Measurements from ENCODE around the gene FCHO2. TPM values are rescaled to one million over a fixed set of nuclear protein-coding genes. Genes with fewer than 3 reads are reported as not detected.
A peak's percentile ranks its signal among the peaks of the same experiment; 100 is the strongest.

The FCHO2 gene
- total RNA-seq, 1 experiment from 2014 or later = 20.6 TPM

- Mint-ChIP-seq H3K27me3 (ENCODE audit: insufficient read depth, unreplicated experiment) (peaks cover under 1% of the 10 kb centered on the region), H3K4me3 (ENCODE audit: unreplicated experiment) (no peak overlapping the region), H3K27ac (ENCODE audit: unreplicated experiment) (no peak overlapping the region), H3K9me3 (ENCODE audit: unreplicated experiment) (no peaks in the 10 kb centered on the region), H3K36me3 (ENCODE audit: insufficient read depth, unreplicated experiment) (no peaks in the 10 kb centered on the region), H3K4me1 (ENCODE audit: low read depth, unreplicated experiment) (peaks cover 6% of the 10 kb centered on the region)
- H3K27me3 ChIP-seq (replicated peaks; ENCODE audit: control insufficient read depth, insufficient read depth, low read length) = no peaks in the 10 kb centered on the region
- ChIA-PET CTCF (interaction anchor here (0.9 to 1.1 kb wide), 2 partner anchors 19 to 86 kb away, joined by 3 to 9 read pairs; no protein-coding TSS in a partner anchor), POLR2A (no interaction called here)
- no peak overlapping the region for H3K4me3 ChIP-seq (ENCODE audit: low read depth, low read length)
- intact Hi-C loops (cut with micrococcal nuclease; ENCODE audit: unreplicated experiment) = no loop called here
- BruUV-seq (replicated peaks) = no TSS peak
- DNase-seq = peak; percentile 35 to 58
- H3K4me1 ChIP-seq = peaks cover 25% of the 10 kb centered on the region
- TF ChIP-seq CTCF (IDR thresholded peaks at IDR 0.05; ENCODE audit: insufficient read depth in 1 of 2, low read depth in 1 of 2, low read length in 1 of 2, severe bottlenecking in 1 of 2, unreplicated experiment in 1 of 2) = no peak
- H3K9me3 ChIP-seq = no peaks in the 10 kb centered on the region
- no peaks in the 10 kb centered on the region for H3K36me3 ChIP-seq (ENCODE audit: control insufficient read depth, insufficient read depth, low read length)
Measured at GRCh38 chr5:73115399-73116051, 159.7 kb downstream of the FCHO2 start.

- Histone ChIP-seq H3K9me3 (no peaks in the 10 kb centered on the region), H3K27me3 (replicated peaks; ENCODE audit: control insufficient read depth, insufficient read depth, low read length) (no peaks in the 10 kb centered on the region), H3K36me3 (ENCODE audit: control insufficient read depth, insufficient read depth, low read length) (no peaks in the 10 kb centered on the region), H3K4me3 (ENCODE audit: low read depth, low read length) (no peak overlapping the region), H3K4me1 (peaks cover 30% of the 10 kb centered on the region)
- no peak overlapping the region for H3K27ac Mint-ChIP-seq (ENCODE audit: unreplicated experiment)
- CTCF ChIA-PET = interaction anchor here (0.9 to 1.1 kb wide), 2 partner anchors 20 to 85 kb away, joined by 3 to 9 read pairs; no protein-coding TSS in a partner anchor
- intact Hi-C loops (cut with micrococcal nuclease; ENCODE audit: unreplicated experiment) = no loop called here
- no peaks in the 10 kb centered on the region for H3K36me3 Mint-ChIP-seq (ENCODE audit: insufficient read depth, unreplicated experiment)
- POLR2A ChIA-PET = no interaction called here
- TF ChIP-seq CTCF (IDR thresholded peaks at IDR 0.05; ENCODE audit: insufficient read depth in 1 of 2, low read depth in 1 of 2, low read length in 1 of 2, severe bottlenecking in 1 of 2, unreplicated experiment in 1 of 2) = no peak
- peaks cover 6% of the 10 kb centered on the region for H3K4me1 Mint-ChIP-seq (ENCODE audit: low read depth, unreplicated experiment)
- no peak overlapping the region for H3K4me3 Mint-ChIP-seq (ENCODE audit: unreplicated experiment)
- no peaks in the 10 kb centered on the region for H3K9me3 Mint-ChIP-seq (ENCODE audit: unreplicated experiment)
- DNase-seq = no peak
- peaks cover 3% of the 10 kb centered on the region for H3K27me3 Mint-ChIP-seq (ENCODE audit: insufficient read depth, unreplicated experiment)
- BruUV-seq (replicated peaks) = no TSS peak
Measured at GRCh38 chr5:73116506-73116905, 160.7 kb downstream of the FCHO2 start.

GRCh38 chr5:73117088-73117740 is 161.4 kb downstream of the FCHO2 start:
- no peaks in the 10 kb centered on the region for H3K27me3 ChIP-seq (replicated peaks; ENCODE audit: control insufficient read depth, insufficient read depth, low read length)
- DNase-seq = no peak
- no peaks in the 10 kb centered on the region for H3K36me3 ChIP-seq (ENCODE audit: control insufficient read depth, insufficient read depth, low read length)
- no TSS peak for BruUV-seq (replicated peaks)
- Mint-ChIP-seq H3K4me1 (ENCODE audit: low read depth, unreplicated experiment) (peaks cover 6% of the 10 kb centered on the region), H3K4me3 (ENCODE audit: unreplicated experiment) (no peak overlapping the region), H3K27ac (ENCODE audit: unreplicated experiment) (no peak overlapping the region), H3K36me3 (ENCODE audit: insufficient read depth, unreplicated experiment) (no peaks in the 10 kb centered on the region), H3K9me3 (ENCODE audit: unreplicated experiment) (no peaks in the 10 kb centered on the region), H3K27me3 (ENCODE audit: insufficient read depth, unreplicated experiment) (peaks cover 3% of the 10 kb centered on the region)
- POLR2A ChIA-PET = no interaction called here
- no peak overlapping the region for H3K4me3 ChIP-seq (ENCODE audit: low read depth, low read length)
- CTCF ChIA-PET = no interaction called here
- H3K4me1 ChIP-seq = peaks cover 30% of the 10 kb centered on the region
- H3K9me3 ChIP-seq = no peaks in the 10 kb centered on the region
- intact Hi-C loops (cut with micrococcal nuclease; ENCODE audit: unreplicated experiment) = no loop called here
- TF ChIP-seq CTCF (IDR thresholded peaks at IDR 0.05; ENCODE audit: insufficient read depth in 1 of 2, low read depth in 1 of 2, low read length in 1 of 2, severe bottlenecking in 1 of 2, unreplicated experiment in 1 of 2) = no peak
